MM.1S (cell line): ENCODE measurements around the gene FIGNL2.

Experiments
- EZH2phosphoT487 ChIP-seq: fragments of 300-600 bp; sonication (generic); IDR thresholded peaks from 2 replicates; pipeline ENCODE4 v1.6.1; 2018; ENCODE audit warnings: antibody characterized with exemption, low read length
- TF ChIP-seq, protein P1 (sequence below): fragments of 300-600 bp; sonication (generic); IDR thresholded peaks from 2 replicates; pipeline ENCODE4 v1.5.1; 2016; ENCODE audit warnings: antibody characterized with exemption, low read length, mixed read lengths

DNA sequence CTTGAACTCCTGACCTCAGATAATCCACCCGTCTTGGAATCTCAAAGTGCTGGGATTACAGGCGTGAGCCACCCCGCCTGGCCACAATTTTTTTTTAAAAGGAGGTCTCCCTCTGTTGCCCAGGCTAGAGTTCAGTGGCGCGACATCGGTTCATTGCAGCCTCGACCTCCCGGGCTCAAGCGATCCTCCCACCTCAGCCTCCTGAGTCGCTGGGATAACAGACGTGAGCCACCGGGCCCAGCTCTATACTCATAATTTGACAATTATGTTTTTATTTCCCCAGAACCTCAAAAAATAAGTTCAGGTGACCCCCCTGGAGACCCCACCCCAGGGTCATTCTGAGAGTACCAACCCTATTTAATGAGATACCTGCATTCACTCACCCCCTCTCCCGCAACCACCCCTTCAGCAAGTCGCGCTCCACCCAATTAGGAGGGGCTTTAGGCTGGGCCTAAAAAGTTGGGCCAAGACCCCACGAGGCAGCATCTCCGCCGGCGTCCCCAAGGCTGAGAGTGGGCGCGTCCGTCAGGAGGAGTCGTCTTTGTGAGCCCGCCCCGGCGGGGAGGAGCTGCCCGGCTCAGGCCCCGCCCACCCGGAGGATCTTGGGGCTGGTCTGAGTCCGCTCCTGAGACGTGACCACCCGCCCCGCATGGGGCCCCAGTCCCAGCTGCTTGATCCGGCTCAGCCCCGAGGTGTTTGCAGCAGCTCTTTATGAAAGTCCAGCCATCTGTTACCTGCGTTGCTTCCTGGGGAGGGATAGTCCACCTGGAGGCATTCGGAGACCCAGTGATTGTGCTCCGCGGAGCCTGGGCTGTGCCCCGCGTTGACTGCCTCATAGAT lies 39.2 kb upstream of the FIGNL2 start, which contains the start of gene ANKRD33:
- TF ChIP-seq, protein P1, sequence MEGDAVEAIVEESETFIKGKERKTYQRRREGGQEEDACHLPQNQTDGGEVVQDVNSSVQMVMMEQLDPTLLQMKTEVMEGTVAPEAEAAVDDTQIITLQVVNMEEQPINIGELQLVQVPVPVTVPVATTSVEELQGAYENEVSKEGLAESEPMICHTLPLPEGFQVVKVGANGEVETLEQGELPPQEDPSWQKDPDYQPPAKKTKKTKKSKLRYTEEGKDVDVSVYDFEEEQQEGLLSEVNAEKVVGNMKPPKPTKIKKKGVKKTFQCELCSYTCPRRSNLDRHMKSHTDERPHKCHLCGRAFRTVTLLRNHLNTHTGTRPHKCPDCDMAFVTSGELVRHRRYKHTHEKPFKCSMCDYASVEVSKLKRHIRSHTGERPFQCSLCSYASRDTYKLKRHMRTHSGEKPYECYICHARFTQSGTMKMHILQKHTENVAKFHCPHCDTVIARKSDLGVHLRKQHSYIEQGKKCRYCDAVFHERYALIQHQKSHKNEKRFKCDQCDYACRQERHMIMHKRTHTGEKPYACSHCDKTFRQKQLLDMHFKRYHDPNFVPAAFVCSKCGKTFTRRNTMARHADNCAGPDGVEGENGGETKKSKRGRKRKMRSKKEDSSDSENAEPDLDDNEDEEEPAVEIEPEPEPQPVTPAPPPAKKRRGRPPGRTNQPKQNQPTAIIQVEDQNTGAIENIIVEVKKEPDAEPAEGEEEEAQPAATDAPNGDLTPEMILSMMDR, result no peak
- no peak for TF ChIP-seq EZH2phosphoT487
